ENCODE measurements around the gene REPS1.
"Not testable (repeated sequence)": the region's sequence is repeated elsewhere in the genome, so short reads cannot be mapped to it uniquely, and the experiment has no call there.

The REPS1 gene

DNA sequence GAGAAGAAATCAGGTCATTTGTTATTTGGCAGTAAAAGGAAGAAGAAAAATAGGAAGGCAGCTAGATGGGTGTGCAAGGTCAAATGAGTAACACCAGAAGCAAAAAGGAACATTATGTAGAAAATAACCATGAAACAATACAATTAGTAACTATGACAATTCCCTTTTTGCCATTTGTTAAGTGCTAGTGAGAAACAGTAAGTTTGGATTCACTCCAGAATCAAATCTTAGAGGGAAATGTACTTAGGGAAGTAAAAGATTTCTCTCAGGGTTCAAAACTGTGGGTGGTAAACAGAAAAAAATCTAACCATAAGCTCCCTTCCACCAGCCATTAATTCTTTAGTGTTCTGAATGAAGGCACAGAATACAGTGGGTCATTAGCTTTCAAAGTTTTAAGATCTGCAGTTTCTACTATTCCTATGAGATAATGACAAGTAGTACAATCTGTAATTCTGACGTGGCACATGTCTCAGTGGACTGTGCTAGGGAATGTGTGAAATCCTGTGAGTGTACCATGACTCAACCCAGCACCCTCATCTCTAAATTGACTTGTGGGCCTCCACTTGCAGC is 17.1 kb downstream of the REPS1 start:
- DNase-seq (ENCODE audit: low read depth in 2 of 2), result no peak

- no peak for DNase-seq (ENCODE audit: low read depth in 2 of 2)
These were observed 17.9 kb downstream of the REPS1 start for GRCh38 chr6:138970159-138970558.

GRCh38 chr6:138966870-138967269 is 21.2 kb downstream of the REPS1 start:
- DNase-seq (ENCODE audit: low read depth in 2 of 2), result no peak

GRCh38 chr6:138965971-138966370 is 22.1 kb downstream of the REPS1 start:
- DNase-seq (ENCODE audit: low read depth in 2 of 2), result no peak

GRCh38 chr6:138965291-138965874 is 22.7 kb downstream of the REPS1 start:
- DNase-seq (ENCODE audit: low read depth in 2 of 2), result no peak

GRCh38 chr6:138964012-138964411 is 24.0 kb downstream of the REPS1 start:
- DNase-seq (ENCODE audit: low read depth in 2 of 2), result no peak

- DNase-seq (ENCODE audit: low read depth in 2 of 2), result no peak
These were observed 24.5 kb downstream of the REPS1 start for GRCh38 chr6:138963531-138963930.

DNA sequence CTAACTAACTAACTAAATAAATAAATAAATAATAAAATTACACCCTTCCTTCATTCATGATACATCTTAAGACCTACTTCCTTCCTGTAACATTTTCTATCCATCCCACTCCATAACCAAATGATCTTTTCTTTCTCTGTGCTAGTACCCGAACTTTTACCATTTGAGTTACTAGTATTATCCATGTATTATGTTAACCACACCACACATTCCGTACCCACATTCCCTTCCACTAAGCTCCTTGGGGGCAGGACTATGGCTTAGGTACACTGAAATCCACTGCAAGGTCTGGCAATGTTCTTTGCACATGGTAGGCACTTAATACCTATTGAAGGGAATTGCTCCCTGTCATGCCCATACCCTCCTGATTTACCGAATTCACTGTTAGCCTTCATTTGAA is 24.9 kb downstream of the REPS1 start:
- no peak for DNase-seq (ENCODE audit: low read depth in 2 of 2)

GRCh38 chr6:138959521-138959920 is 28.5 kb downstream of the REPS1 start:
- no peak for DNase-seq (ENCODE audit: low read depth in 2 of 2)

DNA sequence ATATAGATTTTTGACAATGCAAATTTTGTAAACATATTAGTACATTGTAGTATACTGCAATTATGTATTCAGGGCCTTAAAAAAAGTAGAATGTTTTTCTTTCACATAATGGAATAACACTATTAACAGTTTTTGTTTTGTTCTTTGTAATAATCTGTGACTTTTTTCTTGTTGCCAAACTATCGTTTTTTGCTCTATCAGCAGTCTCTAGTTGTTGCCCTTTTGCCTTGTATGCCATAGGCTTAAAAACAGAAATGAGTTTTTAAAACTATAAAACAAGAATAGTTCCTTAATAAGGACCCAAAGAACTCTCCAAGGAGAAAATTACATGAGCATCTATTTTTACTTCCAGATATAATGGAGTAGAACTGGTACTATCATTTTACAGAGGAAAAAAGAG is 29.5 kb downstream of the REPS1 start:
- DNase-seq (ENCODE audit: low read depth in 2 of 2), result no peak

- no peak for DNase-seq (ENCODE audit: low read depth in 2 of 2)
These were observed 30.1 kb downstream of the REPS1 start for GRCh38 chr6:138957903-138958302.

- no peak for DNase-seq (ENCODE audit: low read depth in 2 of 2)
These were observed 30.6 kb downstream of the REPS1 start for GRCh38 chr6:138957484-138957883.

DNA sequence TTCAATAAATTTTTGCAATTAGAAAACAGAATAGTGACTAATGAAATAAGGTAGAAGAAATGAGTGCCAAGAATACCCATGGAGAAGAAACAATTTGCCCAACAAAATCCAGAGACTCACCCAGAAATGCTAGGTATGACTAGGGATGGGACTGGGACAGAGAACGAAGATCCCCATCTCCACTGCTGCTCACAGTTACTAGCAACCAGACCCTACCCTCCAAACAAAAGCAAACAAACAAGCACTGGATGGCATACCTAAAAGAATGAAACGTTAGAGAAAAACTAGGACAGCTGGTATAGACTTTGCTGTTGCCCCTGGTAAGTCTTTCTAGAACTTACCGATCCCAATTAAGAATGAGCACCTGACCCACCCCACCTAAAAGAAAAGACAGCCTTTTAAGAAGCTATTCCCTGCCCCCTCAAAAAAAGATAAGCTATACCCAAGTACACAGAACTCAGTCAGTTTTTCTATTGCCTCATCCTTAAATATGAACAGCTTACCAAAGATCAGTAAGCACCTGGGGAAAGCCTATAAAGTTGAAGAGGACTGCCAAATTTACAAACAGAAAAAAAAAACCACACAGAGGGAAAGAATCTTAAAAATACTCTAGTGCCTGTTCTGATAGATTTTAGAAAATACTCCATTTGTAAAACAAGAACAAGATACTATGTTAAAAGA is 31.7 kb downstream of the REPS1 start:
- DNase-seq (ENCODE audit: low read depth in 2 of 2), result no peak

DNA sequence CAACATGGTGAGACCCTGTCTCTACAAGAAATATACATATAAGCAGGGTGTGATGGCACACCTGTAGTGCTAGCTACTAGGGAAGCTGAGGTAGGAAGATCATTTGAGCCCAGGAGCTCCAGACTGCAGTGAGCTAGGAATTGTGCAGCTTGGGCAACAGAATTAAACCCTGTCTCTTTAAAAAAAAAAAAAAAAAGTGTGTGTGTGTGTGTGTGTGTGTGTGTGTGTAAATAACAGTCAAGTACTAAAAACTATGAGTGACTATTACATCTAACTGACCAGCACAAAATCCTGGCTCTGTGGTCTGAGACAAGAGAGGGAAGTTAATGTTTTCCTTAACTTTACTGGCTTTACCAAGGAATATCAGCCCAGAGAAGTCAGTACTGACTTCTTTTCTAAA is 32.8 kb downstream of the REPS1 start:
- no peak for DNase-seq (ENCODE audit: low read depth in 2 of 2)

- no peak for DNase-seq (ENCODE audit: low read depth in 2 of 2)
These were observed 34.6 kb downstream of the REPS1 start for GRCh38 chr6:138953451-138953850.

GRCh38 chr6:138948546-138949179 is 39.4 kb downstream of the REPS1 start:
- no peak for DNase-seq (ENCODE audit: low read depth in 2 of 2)

- no peak for DNase-seq (ENCODE audit: low read depth in 2 of 2)
These were observed 40.0 kb downstream of the REPS1 start for GRCh38 chr6:138948004-138948403.

GRCh38 chr6:138945354-138945753 is 42.7 kb downstream of the REPS1 start:
- DNase-seq (ENCODE audit: low read depth in 2 of 2), result no peak

DNA sequence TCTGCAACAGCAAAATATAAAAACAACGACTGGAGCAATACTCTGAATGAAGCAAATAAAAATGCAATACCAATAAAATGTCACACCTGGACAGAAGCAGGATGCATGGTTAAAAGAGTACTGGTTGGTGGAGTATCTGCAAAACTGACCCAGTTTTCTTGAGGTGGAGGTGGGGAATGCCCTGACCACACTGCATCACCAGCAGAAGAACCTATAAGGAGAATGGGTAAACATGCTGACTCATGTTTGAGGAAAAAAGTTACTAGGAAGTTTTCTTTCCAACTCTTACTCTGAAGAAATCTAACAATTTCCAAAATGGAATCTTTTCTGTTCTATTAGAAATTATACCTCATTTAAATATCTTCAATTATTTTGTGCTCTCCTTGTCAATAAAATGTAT is 43.6 kb downstream of the REPS1 start:
- no peak for DNase-seq (ENCODE audit: low read depth in 2 of 2)

DNA sequence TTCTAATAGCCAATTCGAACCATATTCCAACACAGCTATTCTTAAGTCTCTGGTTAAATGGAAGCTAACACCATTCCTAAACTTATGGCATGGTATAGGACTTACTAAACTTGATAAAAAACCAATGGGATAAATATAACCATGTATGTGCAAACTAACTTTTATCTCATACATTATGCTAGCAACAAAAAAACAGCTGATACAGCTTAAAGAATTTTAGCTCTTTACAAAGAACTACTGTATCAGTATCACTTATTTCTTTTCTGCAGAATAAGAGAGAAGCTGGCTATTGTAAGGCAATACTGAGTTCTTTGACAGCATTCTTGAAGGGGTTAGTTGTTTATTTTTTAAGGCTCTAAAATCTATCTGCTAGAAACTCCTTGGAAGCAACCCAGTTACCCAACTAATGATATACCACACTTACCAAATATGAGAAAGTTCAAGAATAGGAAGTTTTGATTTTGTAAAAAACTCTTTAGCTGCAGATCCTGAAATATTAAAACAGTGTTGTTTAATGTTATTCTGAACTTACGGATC is 44.9 kb downstream of the REPS1 start:
- DNase-seq (ENCODE audit: low read depth in 2 of 2), result no peak

- DNase-seq (ENCODE audit: low read depth in 2 of 2), result not testable (repeated sequence)
These were observed 51.2 kb downstream of the REPS1 start for GRCh38 chr6:138936873-138937272.

- DNase-seq (ENCODE audit: low read depth in 2 of 2), result no peak
These were observed 56.4 kb downstream of the REPS1 start for GRCh38 chr6:138931660-138932059.

DNA sequence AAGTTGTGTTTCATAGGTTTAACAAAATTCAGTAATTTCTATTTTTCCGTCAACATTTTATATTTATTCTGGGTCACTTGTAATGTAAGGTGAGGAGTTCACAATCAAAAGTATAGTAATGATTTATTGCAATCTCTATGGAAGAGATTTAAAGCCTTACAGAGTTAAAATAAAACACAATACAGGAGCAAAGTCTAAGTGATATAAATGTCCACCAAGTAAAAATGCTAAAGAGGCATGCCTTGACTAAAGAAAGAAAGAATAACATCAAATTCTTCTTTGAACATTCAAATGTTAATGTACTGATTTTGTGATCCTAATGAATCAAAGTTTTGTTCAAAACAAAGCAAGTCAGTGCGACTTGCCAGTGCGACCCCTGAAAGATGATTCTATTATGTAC is 61.5 kb downstream of the REPS1 start:
- no peak for DNase-seq (ENCODE audit: low read depth in 2 of 2)

All from stimulated activated CD8-positive, alpha-beta memory T cell treated with anti-CD3 and anti-CD28 coated beads, Interleukin-15, amount 100 ng/mL, for 48 hours (primary cell).